SIG-M5 (cell line): ENCODE results near the gene DHRSX.
"Not testable (repeated sequence)": the region's sequence is repeated elsewhere in the genome, so short reads cannot be mapped to it uniquely, and the experiment has no call there.

Source experiments
- DNase-seq: peaks from one replicate; lab custom pipeline; 2025; lab: John Stamatoyannopoulos, UW

Gene DHRSX

DNA sequence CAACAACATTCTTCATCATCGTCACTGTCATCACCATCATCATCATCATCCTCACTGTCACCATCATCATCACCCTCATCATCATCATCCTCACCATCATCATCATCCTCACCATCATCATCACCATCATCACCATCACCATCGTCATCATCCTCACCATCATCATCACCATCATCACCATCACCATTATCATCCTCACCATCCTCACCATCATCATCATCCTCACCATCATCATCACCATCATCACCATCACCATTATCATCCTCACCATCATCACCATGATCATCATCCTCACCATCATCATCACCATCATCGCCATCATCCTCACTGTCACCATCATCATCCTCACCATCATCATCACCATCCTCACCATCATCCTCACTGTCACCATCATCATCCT, 18.9 kb upstream of the DHRSX start:
- DNase-seq = not testable (repeated sequence)

DNA sequence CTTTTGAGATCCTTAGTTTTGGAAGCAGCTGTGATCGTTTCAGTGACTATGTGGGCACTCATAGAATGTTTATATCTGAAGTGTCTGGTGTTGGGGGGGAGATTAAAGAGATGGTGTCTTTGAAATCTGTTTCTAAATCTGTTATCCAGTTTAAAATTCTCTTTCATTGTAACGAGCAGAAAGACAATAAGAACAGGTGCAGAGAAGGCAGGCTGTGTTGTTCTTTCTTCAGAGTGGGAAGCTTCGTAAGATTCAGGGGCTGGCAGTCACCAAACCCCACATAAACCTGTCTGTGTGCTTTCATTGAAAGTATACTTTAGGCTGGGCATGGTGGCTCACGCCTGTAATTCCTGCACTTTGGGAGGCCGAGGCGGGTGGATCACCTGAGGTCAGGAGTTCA, 16.3 kb upstream of the DHRSX start:
- DNase-seq = no peak

DNA sequence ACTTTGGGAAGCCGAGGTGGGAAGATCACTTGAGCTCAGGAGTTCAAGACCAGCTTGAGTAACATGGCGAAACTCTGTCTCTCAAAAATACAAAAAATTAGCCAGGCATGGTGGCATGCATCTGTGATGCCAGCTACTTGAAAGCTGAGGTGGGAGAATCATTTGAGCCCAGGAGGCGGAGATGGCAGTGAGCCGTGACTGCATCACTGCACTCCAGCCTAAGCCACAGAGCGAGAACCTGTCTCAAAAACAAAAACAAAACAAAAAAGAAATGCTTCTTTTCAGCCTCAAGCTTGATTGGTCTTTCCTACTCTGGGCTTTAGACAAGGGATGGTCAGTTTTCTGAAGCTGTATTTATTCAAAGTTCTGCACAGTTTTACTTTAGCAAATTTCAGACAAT, 15.8 kb upstream of the DHRSX start:
- no peak for DNase-seq

DNA sequence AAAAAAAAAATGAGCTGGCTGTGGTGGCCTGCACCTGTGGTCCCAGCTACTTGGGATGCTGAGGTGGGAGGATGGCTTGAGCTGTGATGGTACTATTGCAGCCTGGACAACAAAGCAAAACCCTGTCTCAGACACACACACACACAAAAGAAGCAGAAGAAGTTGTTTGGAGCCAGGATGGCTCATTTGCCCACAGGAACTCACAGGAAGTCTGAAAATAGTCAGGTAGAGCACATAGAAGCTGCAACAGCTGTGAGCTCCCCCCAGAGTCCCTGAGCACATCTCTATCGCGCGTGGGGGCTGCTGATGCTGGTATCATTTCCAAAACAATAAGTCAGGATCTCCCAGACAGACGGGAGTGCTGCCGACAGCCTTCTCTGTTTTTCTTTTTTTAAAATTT, 13.4 kb upstream of the DHRSX start:
- no peak for DNase-seq

DNA sequence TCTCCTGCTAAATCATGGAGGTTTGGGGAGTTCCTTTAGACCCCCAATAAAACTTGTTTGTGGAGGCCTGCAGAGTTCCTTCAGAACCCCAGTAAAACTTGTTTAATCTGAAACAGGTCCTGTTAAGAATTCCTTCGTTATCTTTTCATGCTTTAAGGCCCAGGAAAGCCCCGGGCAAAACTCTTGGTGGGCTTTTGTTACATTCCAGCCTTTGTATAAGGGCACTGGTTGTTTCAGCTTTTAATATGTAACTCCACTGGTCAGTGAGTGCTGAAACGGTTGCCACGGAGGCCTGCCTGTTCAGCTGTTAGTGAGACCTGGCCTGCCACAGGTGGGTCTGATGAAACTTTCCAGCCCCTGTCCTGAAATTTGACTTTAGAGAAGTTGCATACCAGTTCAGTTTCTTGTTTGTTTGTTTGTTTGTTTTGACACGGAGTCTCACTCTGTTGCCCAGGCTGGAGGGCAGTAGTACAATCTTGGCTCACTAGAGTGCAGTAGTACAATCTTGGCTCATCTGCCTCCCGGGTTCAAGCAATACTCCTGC, 12.4 kb upstream of the DHRSX start:
- no peak for DNase-seq

GRCh38 chrX:2512501-2512900, 11.7 kb upstream of the DHRSX start:
- no peak for DNase-seq

DNA sequence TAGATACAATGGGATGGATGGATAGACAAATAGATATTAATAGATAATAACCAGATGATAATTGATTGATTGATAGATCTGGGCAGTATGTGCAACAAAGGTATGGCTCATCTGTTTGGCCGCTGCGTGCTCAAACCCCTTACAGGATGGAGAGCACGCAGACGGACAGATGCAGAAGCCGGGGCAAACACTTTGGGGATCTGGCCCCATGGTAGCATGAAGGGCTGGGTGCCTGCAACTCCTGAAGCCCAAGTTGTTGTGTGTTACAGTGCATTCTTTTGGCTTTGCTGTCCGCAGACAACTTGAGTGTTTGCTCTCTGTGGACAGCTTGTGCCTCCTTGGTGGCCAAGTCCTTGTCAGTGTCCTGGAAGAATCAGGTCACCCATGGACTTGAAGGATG, 10.6 kb upstream of the DHRSX start:
- DNase-seq = no peak

- no peak for DNase-seq
Observed at GRCh38 chrX:2508648-2509335, 8.0 kb upstream of the DHRSX start.

GRCh38 chrX:2507904-2508627, 7.3 kb upstream of the DHRSX start:
- no peak for DNase-seq

DNA sequence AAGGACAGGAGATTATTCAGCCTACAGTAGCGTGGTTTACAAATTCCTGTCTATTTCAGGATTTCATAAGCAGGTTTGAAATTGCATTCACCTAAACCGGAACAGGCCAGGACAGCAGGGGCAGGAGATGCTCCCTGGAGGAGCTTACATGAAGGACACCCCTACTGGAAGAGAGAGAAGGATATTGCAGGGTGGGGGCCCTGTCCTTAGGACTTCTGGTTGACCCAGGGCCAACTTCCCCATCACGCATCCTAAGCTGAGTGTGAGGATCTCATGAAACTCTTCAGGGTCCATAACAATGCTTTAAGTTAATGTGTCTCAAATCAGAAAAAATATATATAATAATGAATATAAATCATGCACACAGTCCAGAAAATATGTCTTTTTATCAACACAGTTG, 6.4 kb upstream of the DHRSX start:
- no peak for DNase-seq

- DNase-seq = not testable (repeated sequence)
Observed at GRCh38 chrX:2505341-2505740, 4.6 kb upstream of the DHRSX start.

GRCh38 chrX:2504706-2505332, 4.0 kb upstream of the DHRSX start:
- DNase-seq = no peak

DNA sequence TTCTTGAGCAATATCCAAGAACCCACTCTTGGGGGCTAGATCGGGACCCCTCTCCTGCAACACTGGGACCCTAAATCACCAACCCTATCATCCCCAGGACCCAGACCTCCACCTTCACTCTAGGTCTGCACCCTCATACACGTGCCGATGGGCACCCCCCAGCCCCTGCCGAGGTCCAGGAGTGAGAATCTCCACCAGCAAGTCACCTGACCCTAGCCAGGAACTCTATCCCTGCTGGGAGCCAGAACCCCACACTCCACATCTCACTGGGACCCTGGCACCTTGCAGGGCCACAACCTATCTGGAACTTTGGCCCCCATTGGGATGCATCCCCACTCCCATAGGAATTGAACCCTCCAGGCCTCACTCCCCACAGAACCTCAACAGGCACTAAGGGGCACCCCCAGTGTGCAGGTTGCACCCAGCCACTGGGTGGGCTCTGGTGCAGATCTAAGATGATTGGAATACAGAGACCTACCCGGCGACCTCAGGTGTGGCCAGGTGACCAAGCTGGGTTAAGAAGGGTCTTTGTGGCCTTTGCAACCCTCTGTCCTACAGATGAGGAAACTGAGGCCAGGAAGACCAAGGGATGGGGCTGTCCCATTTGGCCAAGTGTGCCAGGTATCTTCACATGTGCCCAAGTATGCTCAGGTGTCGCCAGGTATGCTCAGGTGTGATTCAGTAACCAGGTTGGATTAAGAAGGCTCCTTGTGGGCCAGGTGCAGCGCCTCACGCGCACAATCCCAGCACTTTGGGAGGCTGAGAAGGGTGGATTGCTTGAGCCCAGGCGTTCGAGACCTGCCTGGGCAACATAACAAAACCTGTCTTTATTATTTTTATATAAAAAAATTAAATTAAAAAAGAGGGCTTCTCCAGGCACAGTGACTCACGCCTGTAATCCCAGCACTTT, 3.1 kb upstream of the DHRSX start:
- no peak for DNase-seq

DNA sequence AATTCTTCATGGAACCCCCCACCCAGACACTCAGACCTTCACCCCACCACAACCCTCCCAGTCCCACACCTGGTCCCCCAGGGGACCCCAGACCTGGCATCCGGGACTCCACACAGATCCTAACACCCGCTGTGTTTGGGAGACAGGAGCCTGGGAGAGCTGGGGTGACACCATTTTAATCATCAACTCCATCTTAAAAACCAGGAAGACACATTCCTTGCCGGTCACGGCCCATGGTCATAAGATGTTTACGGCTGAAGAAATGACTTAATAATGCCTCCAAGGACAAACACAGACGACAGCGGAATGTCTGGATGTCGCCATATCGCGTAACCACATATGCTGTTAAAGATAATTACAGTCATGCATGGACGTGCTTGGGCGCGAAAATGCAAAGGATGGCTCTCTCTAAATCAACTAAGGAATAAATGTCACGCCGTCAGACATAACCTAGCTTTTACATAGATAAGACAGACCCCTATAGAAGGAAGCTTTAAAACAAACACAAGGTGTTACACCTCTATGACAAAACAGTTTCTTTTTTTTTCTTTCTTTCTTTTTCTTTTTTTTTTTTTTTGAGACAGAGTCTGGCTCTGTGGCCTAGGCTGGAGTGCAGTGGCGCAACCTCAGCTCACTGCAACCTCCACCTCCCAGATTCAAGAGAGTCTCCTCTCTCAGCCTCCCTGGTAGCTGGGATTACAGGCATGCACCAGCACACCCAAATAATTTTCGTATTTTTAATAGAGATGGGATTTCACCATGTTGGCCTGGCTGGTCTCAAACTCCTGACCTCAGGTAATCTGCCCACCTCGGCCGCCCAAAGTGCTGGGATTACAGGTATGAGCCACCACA, 2.1 kb upstream of the DHRSX start:
- DNase-seq = no peak

GRCh38 chrX:2502120-2502667, 1.4 kb upstream of the DHRSX start:
- no peak for DNase-seq

DNA sequence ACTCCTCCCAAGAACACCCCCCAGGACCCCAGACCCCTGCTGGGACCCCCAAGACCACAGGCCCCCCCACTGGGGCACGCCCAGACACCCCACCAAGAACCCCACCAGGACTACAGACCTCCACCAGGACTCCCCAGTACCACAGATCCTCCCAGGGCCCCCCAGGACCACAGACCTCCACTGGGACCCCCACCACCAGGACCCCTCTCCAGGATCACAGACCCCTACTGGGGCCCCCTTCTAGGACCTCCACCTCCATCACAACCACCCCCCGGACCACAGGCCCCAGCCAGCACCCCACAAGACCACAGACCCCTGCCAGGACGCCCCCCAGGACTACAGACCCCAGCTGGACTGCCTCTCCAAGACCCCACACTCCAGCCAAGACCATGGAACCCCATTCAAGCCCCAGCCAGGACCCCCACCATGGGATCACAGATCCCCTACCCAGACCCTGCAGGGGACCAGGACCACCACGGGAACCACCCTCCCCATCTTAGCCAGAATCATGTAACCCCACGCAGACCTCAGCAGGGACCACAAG, 855 bp upstream of the DHRSX start:
- no peak for DNase-seq

DNA sequence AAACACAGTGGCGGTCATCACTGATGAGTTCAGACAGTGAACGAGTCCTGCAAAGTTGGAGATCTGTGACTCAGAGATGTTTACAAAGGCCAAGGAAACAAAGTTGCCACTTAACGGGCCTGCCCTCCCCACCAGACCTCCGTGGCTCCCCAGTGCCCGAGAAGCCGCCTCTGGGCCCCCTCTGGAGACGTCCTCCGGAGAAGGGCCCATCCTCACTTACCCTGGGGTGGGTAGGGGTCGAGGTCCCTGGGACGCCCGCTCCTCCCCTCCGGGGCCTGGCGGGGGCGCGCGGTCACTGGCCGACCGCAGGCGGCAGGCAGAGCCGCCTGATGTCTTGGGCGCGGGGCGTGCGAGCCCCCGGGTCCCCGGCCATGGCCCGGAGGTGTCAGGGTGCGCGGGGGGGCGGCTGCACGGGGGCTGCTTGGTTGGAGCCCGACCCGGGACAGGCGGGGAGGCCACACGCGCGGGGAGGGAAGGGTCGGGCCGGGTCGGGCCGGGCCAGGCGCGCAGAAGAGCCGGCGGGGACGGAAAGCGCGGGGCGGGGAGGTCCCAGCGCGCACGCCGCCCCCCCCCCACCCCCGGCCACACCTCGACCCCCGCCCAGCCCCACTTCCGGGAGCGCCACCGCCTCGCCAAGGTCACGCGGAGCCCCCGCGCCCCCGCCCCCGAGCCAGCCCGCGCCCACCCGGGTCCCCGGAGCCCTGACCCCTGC, 529 bp downstream of the DHRSX start:
- no peak for DNase-seq

GRCh38 chrX:2499507-2499906, 1.3 kb downstream of the DHRSX start:
- no peak for DNase-seq

DNA sequence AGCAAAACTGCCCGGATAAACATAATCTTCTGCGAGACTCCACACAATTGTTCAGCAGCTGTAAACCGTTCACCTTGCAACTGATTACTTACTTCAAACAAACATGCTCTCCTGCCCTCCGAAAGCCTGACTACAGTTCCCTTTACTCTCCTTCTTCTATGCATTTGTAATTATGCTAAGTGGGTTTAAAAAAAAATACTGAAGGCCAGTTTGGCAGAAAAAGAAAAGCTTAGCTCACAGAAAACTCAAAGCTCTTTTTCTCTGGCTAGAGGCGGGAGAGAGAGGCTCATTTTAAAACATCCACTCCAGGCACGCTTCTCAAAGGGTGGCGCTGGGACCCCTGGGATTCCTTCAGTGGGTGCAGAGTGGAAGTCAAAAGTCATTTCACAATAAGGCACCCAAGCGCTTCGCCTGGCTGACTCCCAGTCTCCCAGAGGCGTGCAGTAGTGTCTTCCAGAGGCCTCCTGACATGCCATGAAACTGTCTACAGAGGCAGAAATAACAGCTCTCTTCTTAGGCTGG, 1.9 kb downstream of the DHRSX start:
- no peak for DNase-seq
